BE2C (cell line): ENCODE measurements around the gene SLC7A6.
A peak's percentile ranks its signal among the peaks of the same experiment; 100 is the strongest.

Source experiments
- DNase-seq: peaks from one replicate; pipeline ENCODE4 v3.0.0-alpha.2; 2020
- H3K27me3 ChIP-seq: fragments of 250-450 bp; sonication (Bioruptor Pico); 2 replicates; pipeline ENCODE4 v1.5.1; 2020; ENCODE audit warnings: mild to moderate bottlenecking
- H3K36me3 ChIP-seq: fragments of 250-450 bp; sonication (Bioruptor Pico); 2 replicates; pipeline ENCODE4 v1.5.1; 2020; ENCODE audit warnings: mild to moderate bottlenecking
- H3K4me1 ChIP-seq: fragments of 250-450 bp; sonication (Bioruptor Pico); 2 replicates; pipeline ENCODE4 v1.5.1; 2020
- H3K4me3 ChIP-seq: 2 replicates; pipeline ENCODE4 v1.5.1; 2011; ENCODE audit warnings: low read depth, low read length
- H3K9me3 ChIP-seq: fragments of 250-450 bp; sonication (Bioruptor Pico); 2 replicates; pipeline ENCODE4 v1.5.1; 2020
- TF ChIP-seq, protein P1 (sequence below): IDR thresholded peaks from 2 replicates; pipeline ENCODE4 v1.5.1; 2012; ENCODE audit warnings: mild to moderate bottlenecking, low read depth, low read length

Gene SLC7A6

GRCh38 chr16:68242926-68243858, 21.1 kb upstream of the SLC7A6 start:
- Histone ChIP-seq H3K4me1 (no peaks in the 10 kb centered on the region), H3K36me3 (no peaks in the 10 kb centered on the region), H3K27me3 (no peaks in the 10 kb centered on the region), H3K4me3 (no peak overlapping the region), H3K9me3 (no peaks in the 10 kb centered on the region)
- no peak for DNase-seq
- TF ChIP-seq, protein P1, sequence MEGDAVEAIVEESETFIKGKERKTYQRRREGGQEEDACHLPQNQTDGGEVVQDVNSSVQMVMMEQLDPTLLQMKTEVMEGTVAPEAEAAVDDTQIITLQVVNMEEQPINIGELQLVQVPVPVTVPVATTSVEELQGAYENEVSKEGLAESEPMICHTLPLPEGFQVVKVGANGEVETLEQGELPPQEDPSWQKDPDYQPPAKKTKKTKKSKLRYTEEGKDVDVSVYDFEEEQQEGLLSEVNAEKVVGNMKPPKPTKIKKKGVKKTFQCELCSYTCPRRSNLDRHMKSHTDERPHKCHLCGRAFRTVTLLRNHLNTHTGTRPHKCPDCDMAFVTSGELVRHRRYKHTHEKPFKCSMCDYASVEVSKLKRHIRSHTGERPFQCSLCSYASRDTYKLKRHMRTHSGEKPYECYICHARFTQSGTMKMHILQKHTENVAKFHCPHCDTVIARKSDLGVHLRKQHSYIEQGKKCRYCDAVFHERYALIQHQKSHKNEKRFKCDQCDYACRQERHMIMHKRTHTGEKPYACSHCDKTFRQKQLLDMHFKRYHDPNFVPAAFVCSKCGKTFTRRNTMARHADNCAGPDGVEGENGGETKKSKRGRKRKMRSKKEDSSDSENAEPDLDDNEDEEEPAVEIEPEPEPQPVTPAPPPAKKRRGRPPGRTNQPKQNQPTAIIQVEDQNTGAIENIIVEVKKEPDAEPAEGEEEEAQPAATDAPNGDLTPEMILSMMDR: no peak

DNA sequence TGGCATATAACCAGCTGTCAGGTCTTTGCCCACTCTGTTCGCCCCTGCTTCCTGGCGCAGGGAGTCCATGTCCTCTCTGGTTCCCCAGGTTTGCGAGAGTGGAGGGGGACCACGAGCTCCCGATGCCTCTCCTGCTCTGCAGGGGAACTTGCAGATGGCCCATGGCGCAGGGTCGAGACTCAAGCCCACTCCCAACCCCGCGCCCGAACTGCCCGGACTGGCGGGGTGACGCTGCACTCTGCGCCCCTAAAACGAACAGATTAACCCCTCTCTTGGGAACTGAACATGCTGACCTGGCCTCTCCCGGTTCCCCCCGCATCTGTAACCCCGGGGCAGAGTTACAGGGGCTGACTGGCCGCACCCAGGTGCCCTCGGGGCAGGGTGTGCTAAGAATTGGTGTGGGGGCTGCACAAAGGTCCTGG, 19.8 kb upstream of the SLC7A6 start:
- H3K9me3 ChIP-seq: no peaks in the 10 kb centered on the region
- DNase-seq: no peak
- TF ChIP-seq, protein P1: no peak
- H3K4me3 ChIP-seq: peak overlapping the region; percentile 94
- H3K36me3 ChIP-seq: peaks cover 4% of the 10 kb centered on the region; the same call in 1 of the 2 replicates
- no peaks in the 10 kb centered on the region for H3K27me3 ChIP-seq
- H3K4me1 ChIP-seq: no peaks in the 10 kb centered on the region

DNA sequence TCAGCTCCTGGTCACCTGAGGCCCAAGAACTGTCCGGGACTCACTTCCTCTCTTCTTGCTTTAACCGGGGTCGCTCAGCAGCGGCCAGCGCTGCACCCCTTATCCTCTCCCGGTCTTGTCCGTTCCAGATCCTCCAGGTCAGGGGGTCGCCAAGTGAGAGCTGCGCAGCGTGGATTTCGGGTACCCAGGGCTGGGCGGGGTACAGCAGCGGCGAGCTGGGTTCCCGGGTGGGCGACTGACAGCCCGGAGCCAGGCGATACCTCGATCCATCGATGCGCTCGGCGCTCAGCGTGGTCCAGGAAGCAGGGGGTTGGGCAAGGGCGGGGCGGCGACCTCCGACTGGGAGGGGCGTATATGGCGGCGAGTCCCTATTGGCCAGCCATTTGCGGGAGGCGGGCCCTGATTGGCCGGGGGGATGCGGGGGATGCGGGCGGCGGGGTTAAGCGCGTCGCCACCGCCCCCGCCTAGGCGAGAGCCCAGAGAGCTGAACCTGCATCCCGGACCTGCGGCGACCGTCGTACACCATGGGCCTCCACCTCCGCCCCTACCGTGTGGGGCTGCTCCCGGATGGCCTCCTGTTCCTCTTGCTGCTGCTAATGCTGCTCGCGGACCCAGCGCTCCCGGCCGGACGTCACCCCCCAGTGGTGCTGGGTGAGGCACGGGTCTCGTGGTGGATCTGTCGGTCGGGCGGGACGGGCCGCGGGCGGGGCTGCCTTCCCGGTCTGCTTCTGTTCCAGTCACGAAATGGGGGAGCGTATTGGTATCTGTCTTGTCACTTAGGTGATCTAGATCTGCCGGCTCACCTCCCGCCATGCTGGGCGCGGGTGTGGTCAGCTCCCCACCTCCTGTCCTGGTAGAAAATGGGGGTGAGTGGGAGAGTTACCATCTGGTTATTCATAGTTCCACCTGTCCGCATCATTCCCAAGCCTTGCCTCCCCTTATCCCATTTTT, 19.1 kb upstream of the SLC7A6 start, which contains the start of gene PLA2G15:
Gene PLA2G15 (plus strand): TSS at position 471 of the 951 bp plus-strand sequence. CDS start 54 bp downstream, at position 525.
- peaks cover 4% of the 10 kb centered on the region; the same call in 1 of the 2 replicates for H3K36me3 ChIP-seq
- peak; percentile 97 for DNase-seq
- peak within 1 kb of the TSS; percentile 94 for H3K4me3 ChIP-seq
- H3K27me3 ChIP-seq: no peaks in the 10 kb centered on the region
- TF ChIP-seq, protein P1: no peak
- no peaks in the 10 kb centered on the region for H3K4me1 ChIP-seq
- no peaks in the 10 kb centered on the region for H3K9me3 ChIP-seq

- Histone ChIP-seq H3K36me3 (peaks cover 4% of the 10 kb centered on the region; the same call in 1 of the 2 replicates), H3K27me3 (no peaks in the 10 kb centered on the region), H3K9me3 (no peaks in the 10 kb centered on the region), H3K4me1 (no peaks in the 10 kb centered on the region), H3K4me3 (peak overlapping the region; percentile 94)
- DNase-seq: no peak
- TF ChIP-seq, protein P1: no peak
These were observed 18.2 kb upstream of the SLC7A6 start for GRCh38 chr16:68246121-68246520.

- H3K27me3 ChIP-seq: no peaks in the 10 kb centered on the region
- TF ChIP-seq, protein P1: no peak
- H3K4me1 ChIP-seq: no peaks in the 10 kb centered on the region
- DNase-seq: no peak
- peaks cover 4% of the 10 kb centered on the region; the same call in 1 of the 2 replicates for H3K36me3 ChIP-seq
- H3K4me3 ChIP-seq: no peak overlapping the region
- no peaks in the 10 kb centered on the region for H3K9me3 ChIP-seq
These were observed 17.7 kb upstream of the SLC7A6 start for GRCh38 chr16:68246666-68247065.
